HG02885 (cell line): Measurements from ENCODE around the gene PTPA.
"Not testable (repeated sequence)": the region's sequence is repeated elsewhere in the genome, so short reads cannot be mapped to it uniquely, and the experiment has no call there.

ENCODE experiments used
- ATAC-seq: cut with Tn5 transposase; IDR thresholded peaks from one replicate; pipeline ENCODE4 v1.9.1; 2021; ENCODE audit warnings: mild to moderate bottlenecking; ENCODE audit not compliant: unreplicated experiment, poor library complexity

Gene PTPA

GRCh38 chr9:129193655-129194054 lies 82.4 kb downstream of the PTPA start:
- ATAC-seq, result no peak

GRCh38 chr9:129194221-129194620 lies 83.0 kb downstream of the PTPA start:
- no peak for ATAC-seq

- no peak for ATAC-seq
Measured at GRCh38 chr9:129195606-129196005, 84.4 kb downstream of the PTPA start.

GRCh38 chr9:129197045-129197444 lies 85.8 kb downstream of the PTPA start:
- not testable (repeated sequence) for ATAC-seq

- no peak for ATAC-seq
Measured at GRCh38 chr9:129197978-129198318, 86.7 kb downstream of the PTPA start.
